Measurements from ENCODE around the gene CYBC1.

CYBC1 gene

GRCh38 chr17:82444284-82444893 is 6.2 kb downstream of the CYBC1 start:
- no peak overlapping the region for H3K4me3 ChIP-seq (replicated peaks in 1 of 2; ENCODE audit: low read depth in 2 of 2, low read length in 2 of 2)
- DNase-seq (ENCODE audit: low read depth in 2 of 2), result no peak
- no peak for TF ChIP-seq CTCF (IDR thresholded peaks at IDR 0.05; ENCODE audit: low read depth, low read length)

- TF ChIP-seq CTCF (IDR thresholded peaks at IDR 0.05; ENCODE audit: low read depth, low read length), result no peak
- no peak for DNase-seq (ENCODE audit: low read depth in 2 of 2)
- no peak overlapping the region for H3K4me3 ChIP-seq (replicated peaks in 1 of 2; ENCODE audit: low read depth in 2 of 2, low read length in 2 of 2)
These were observed 6.9 kb downstream of the CYBC1 start for GRCh38 chr17:82443465-82444283.

- no peak overlapping the region for H3K4me3 ChIP-seq (replicated peaks in 1 of 2; ENCODE audit: low read depth in 2 of 2, low read length in 2 of 2)
- TF ChIP-seq CTCF (IDR thresholded peaks at IDR 0.05; ENCODE audit: low read depth, low read length), result no peak
- no peak for DNase-seq (ENCODE audit: low read depth in 2 of 2)
These were observed 7.7 kb downstream of the CYBC1 start for GRCh38 chr17:82442643-82443464.

GRCh38 chr17:82441691-82442487 is 8.7 kb downstream of the CYBC1 start:
- no peak overlapping the region for H3K4me3 ChIP-seq (replicated peaks in 1 of 2; ENCODE audit: low read depth in 2 of 2, low read length in 2 of 2)
- TF ChIP-seq CTCF (IDR thresholded peaks at IDR 0.05; ENCODE audit: low read depth, low read length), result no peak
- DNase-seq (ENCODE audit: low read depth in 2 of 2), result no peak

- peak in 1 of 2 donors; percentile 26 for DNase-seq (ENCODE audit: low read depth in 2 of 2)
- no peak overlapping the region for H3K4me3 ChIP-seq (replicated peaks in 1 of 2; ENCODE audit: low read depth in 2 of 2, low read length in 2 of 2)
- no peak for TF ChIP-seq CTCF (IDR thresholded peaks at IDR 0.05; ENCODE audit: low read depth, low read length)
These were observed 9.4 kb downstream of the CYBC1 start for GRCh38 chr17:82440991-82441627.
